AG09309 (cell line): ENCODE results near the gene MAD1L1.

Experiments used
- DNase-seq: peaks from one replicate; pipeline ENCODE4 v3.0.0-alpha.2; 2010; ENCODE audit warnings: low read depth
- H3K4me3 ChIP-seq: 2 replicates; pipeline ENCODE4 v1.5.1; 2011; ENCODE audit warnings: mild to moderate bottlenecking, low read depth, low read length, moderate library complexity; ENCODE audit not compliant: control insufficient read depth
- CTCF ChIP-seq: IDR thresholded peaks from 2 replicates; pipeline ENCODE4 v1.5.1; 2011; ENCODE audit warnings: mild to moderate bottlenecking, low read depth, low read length, inconsistent platforms; ENCODE audit not compliant: insufficient read depth, control insufficient read depth; ENCODE audit errors: missing control alignments

The MAD1L1 gene

GRCh38 chr7:1956141-1956540, 276.6 kb downstream of the MAD1L1 start:
- no peak overlapping the region for H3K4me3 ChIP-seq
- TF ChIP-seq CTCF, result no peak
- DNase-seq, result no peak

- H3K4me3 ChIP-seq, result no peak overlapping the region
- no peak for TF ChIP-seq CTCF
- no peak for DNase-seq
Observed at GRCh38 chr7:1954366-1955004, 278.3 kb downstream of the MAD1L1 start.

GRCh38 chr7:1953199-1954190, 279.2 kb downstream of the MAD1L1 start:
- no peak for TF ChIP-seq CTCF
- no peak overlapping the region for H3K4me3 ChIP-seq

GRCh38 chr7:1952781-1953180, 280.0 kb downstream of the MAD1L1 start:
- no peak overlapping the region for H3K4me3 ChIP-seq
- no peak for TF ChIP-seq CTCF
- DNase-seq, result no peak

More at GRCh38 chr7:1953199-1954190, 279.2 kb downstream of the MAD1L1 start:
- DNase-seq, result no peak

GRCh38 chr7:1952169-1952760, 280.5 kb downstream of the MAD1L1 start:
- DNase-seq, result no peak
- no peak for TF ChIP-seq CTCF
- H3K4me3 ChIP-seq, result no peak overlapping the region

- DNase-seq, result no peak
- no peak overlapping the region for H3K4me3 ChIP-seq
- no peak for TF ChIP-seq CTCF
Observed at GRCh38 chr7:1951600-1951999, 281.1 kb downstream of the MAD1L1 start.
